Activated CD4-positive, alpha-beta T cell treated with anti-CD3 and anti-CD28 coated beads for 36 hours (primary cell): ENCODE results near the gene FUT6. TPM values are rescaled to one million over a fixed set of nuclear protein-coding genes. Genes with fewer than 3 reads are reported as not detected.
"Not testable (repeated sequence)": the region's sequence is repeated elsewhere in the genome, so short reads cannot be mapped to it uniquely, and the experiment has no call there.

Source experiments
- ATAC-seq: fragments of 200-7000 bp; cut with Tn5 transposase; one replicate; pipeline ENCODE4 v1.10.0; 2021; ENCODE audit warnings: mild to moderate bottlenecking, moderate library complexity
- CTCF ChIA-PET: fragments of 350-600 bp; sonication (Branson Sonifier 250); formaldehyde crosslinking; loops from one replicate; lab custom pipeline; 2021; ENCODE audit warnings: antibody characterized with exemption; lab: Charles Lee
- POLR2A ChIA-PET: fragments of 350-600 bp; sonication (Branson Sonifier 250); formaldehyde crosslinking; loops from one replicate; lab custom pipeline; 2021; ENCODE audit warnings: antibody characterized with exemption, inconsistent platforms; lab: Charles Lee
- DNase-seq: peaks from one replicate; pipeline ENCODE4 v3.0.0-alpha.2; 2020
- H3K27ac Mint-ChIP-seq: one replicate; pipeline ENCODE4 v1.8.0; 2021; ENCODE audit warnings: mixed read lengths
- H3K27me3 Mint-ChIP-seq: one replicate; pipeline ENCODE4 v1.8.0; 2021; ENCODE audit warnings: mixed read lengths
- H3K36me3 Mint-ChIP-seq: one replicate; pipeline ENCODE4 v1.8.0; 2021; ENCODE audit warnings: low read depth, mixed read lengths
- H3K4me1 Mint-ChIP-seq: one replicate; pipeline ENCODE4 v1.8.0; 2021; ENCODE audit warnings: mixed read lengths
- H3K4me3 Mint-ChIP-seq: one replicate; pipeline ENCODE4 v1.8.0; 2021; ENCODE audit warnings: mild to moderate bottlenecking, moderate library complexity, mixed read lengths
- H3K9me3 Mint-ChIP-seq: one replicate; pipeline ENCODE4 v1.8.0; 2021; ENCODE audit warnings: low read depth, mixed read lengths
- intact Hi-C, 2 experiments: fragments of 100-400 bp; cut with DNase I in 1 of 2; cut with micrococcal nuclease in 1 of 2; formaldehyde crosslinking; loops; one replicate each; pipeline versions ENCODE4 v1.14.2 to v1.15.1; 2022 to 2024; cut with DNase I, micrococcal nuclease
- total RNA-seq, 2 experiments: library from RNA; stranded (reverse); gene quantifications; one replicate each; pipeline ENCODE4 v1.2.3, GENCODE V29; 2021

The FUT6 gene
- total RNA-seq, 2 experiments from 2014 or later, result not detected

- no peak within 1 kb of the TSS for H3K4me3 Mint-ChIP-seq
- H3K9me3 Mint-ChIP-seq, result no peaks in the 10 kb centered on the region
- no peak for ATAC-seq
- no peak within 1 kb of the TSS for H3K27ac Mint-ChIP-seq
- no peak for DNase-seq
- ChIA-PET POLR2A (no interaction called here), CTCF (interaction anchor here (0.6 kb wide), 1 partner anchor 12 kb away, joined by 3 read pairs; no protein-coding TSS in a partner anchor)
- no peaks in the 10 kb centered on the region for H3K36me3 Mint-ChIP-seq
- H3K4me1 Mint-ChIP-seq, result no peaks in the 10 kb centered on the region
- no peaks in the 10 kb centered on the region for H3K27me3 Mint-ChIP-seq
- intact Hi-C loops, result no loop called here
Observed at GRCh38 chr19:5851302-5851701, 11.8 kb upstream of the FUT6 start, which contains the start of gene FUT3. Gene FUT3 (minus strand): TSS chr19:5851449.

- Mint-ChIP-seq H3K36me3 (no peaks in the 10 kb centered on the region), H3K4me1 (no peaks in the 10 kb centered on the region), H3K27ac (no peak overlapping the region), H3K4me3 (no peak overlapping the region), H3K27me3 (no peaks in the 10 kb centered on the region), H3K9me3 (no peaks in the 10 kb centered on the region)
- ATAC-seq, result no peak
- ChIA-PET CTCF (interaction anchor here (0.6 kb wide), 1 partner anchor 13 kb away, joined by 3 read pairs; no protein-coding TSS in a partner anchor), POLR2A (interaction anchor here (0.6 kb wide), 1 partner anchor 515 kb away, joined by 3 read pairs; no protein-coding TSS in a partner anchor)
- DNase-seq, result no peak
- intact Hi-C loops, result no loop called here
Observed at GRCh38 chr19:5850743-5851293, 11.3 kb upstream of the FUT6 start.

GRCh38 chr19:5850189-5850588 is 10.7 kb upstream of the FUT6 start:
- ChIA-PET CTCF (no interaction called here), POLR2A (interaction anchor here (0.6 kb wide), 1 partner anchor 516 kb away, joined by 3 read pairs; no protein-coding TSS in a partner anchor)
- ATAC-seq, result no peak
- intact Hi-C loops, result no loop called here
- no peak for DNase-seq
- Mint-ChIP-seq H3K27ac (no peak overlapping the region), H3K4me1 (no peaks in the 10 kb centered on the region), H3K4me3 (no peak overlapping the region), H3K36me3 (no peaks in the 10 kb centered on the region), H3K9me3 (no peaks in the 10 kb centered on the region), H3K27me3 (no peaks in the 10 kb centered on the region)

- DNase-seq, CTCF ChIA-PET, H3K9me3 Mint-ChIP-seq, H3K36me3 Mint-ChIP-seq, POLR2A ChIA-PET, intact Hi-C loops, ATAC-seq, H3K4me3 Mint-ChIP-seq, H3K27me3 Mint-ChIP-seq, H3K4me1 Mint-ChIP-seq, H3K27ac Mint-ChIP-seq: not testable (repeated sequence)
Observed at GRCh38 chr19:5848621-5849020, 9.1 kb upstream of the FUT6 start.

- H3K4me1 Mint-ChIP-seq, H3K4me3 Mint-ChIP-seq, intact Hi-C loops, POLR2A ChIA-PET, ATAC-seq, H3K27ac Mint-ChIP-seq, H3K27me3 Mint-ChIP-seq, H3K36me3 Mint-ChIP-seq, CTCF ChIA-PET, H3K9me3 Mint-ChIP-seq, DNase-seq: not testable (repeated sequence)
Observed at GRCh38 chr19:5847846-5848245, 8.3 kb upstream of the FUT6 start.

- no peak for ATAC-seq
- Mint-ChIP-seq H3K27me3 (no peaks in the 10 kb centered on the region), H3K27ac (no peak overlapping the region), H3K4me3 (no peak overlapping the region), H3K36me3 (no peaks in the 10 kb centered on the region), H3K4me1 (no peaks in the 10 kb centered on the region), H3K9me3 (no peaks in the 10 kb centered on the region)
- intact Hi-C loops, result no loop called here
- CTCF ChIA-PET, result interaction anchor here (0.5 to 0.8 kb wide), 2 partner anchors 41 to 51 kb away, joined by 3 read pairs; no protein-coding TSS in a partner anchor
- POLR2A ChIA-PET, result no interaction called here
- no peak for DNase-seq
Observed at GRCh38 chr19:5844456-5845433, 5.2 kb upstream of the FUT6 start.

GRCh38 chr19:5843295-5843927 is 3.9 kb upstream of the FUT6 start:
- ATAC-seq, result no peak
- CTCF ChIA-PET, result no interaction called here
- H3K36me3 Mint-ChIP-seq, result no peaks in the 10 kb centered on the region
- peaks cover 2% of the 10 kb centered on the region for H3K27me3 Mint-ChIP-seq
- H3K4me1 Mint-ChIP-seq, result no peaks in the 10 kb centered on the region
- intact Hi-C loops, result no loop called here
- H3K9me3 Mint-ChIP-seq, result no peaks in the 10 kb centered on the region
- DNase-seq, result no peak
- H3K27ac Mint-ChIP-seq, result no peak overlapping the region
- POLR2A ChIA-PET, result no interaction called here
- H3K4me3 Mint-ChIP-seq, result no peak overlapping the region

GRCh38 chr19:5841735-5842111 is 2.2 kb upstream of the FUT6 start:
- ATAC-seq, H3K27me3 Mint-ChIP-seq, H3K4me3 Mint-ChIP-seq, H3K4me1 Mint-ChIP-seq, CTCF ChIA-PET, H3K9me3 Mint-ChIP-seq, H3K36me3 Mint-ChIP-seq, POLR2A ChIA-PET, intact Hi-C loops, H3K27ac Mint-ChIP-seq, DNase-seq: not testable (repeated sequence)

GRCh38 chr19:5838353-5839064 is 993 bp downstream of the FUT6 start:
- Mint-ChIP-seq H3K9me3 (no peaks in the 10 kb centered on the region), H3K36me3 (no peaks in the 10 kb centered on the region), H3K4me1 (no peaks in the 10 kb centered on the region), H3K27ac (no peak overlapping the region), H3K27me3 (peaks cover 7% of the 10 kb centered on the region), H3K4me3 (no peak overlapping the region)
- no peak for DNase-seq
- POLR2A ChIA-PET, result no interaction called here
- CTCF ChIA-PET, result interaction anchor here (0.8 kb wide), 1 partner anchor 34 kb away, joined by 3 read pairs; no protein-coding TSS in a partner anchor
- ATAC-seq, result no peak
- intact Hi-C loops, result no loop called here

GRCh38 chr19:5837761-5838352 is 1.6 kb downstream of the FUT6 start:
- ATAC-seq, result no peak
- DNase-seq, result no peak
- Mint-ChIP-seq H3K27ac (no peak overlapping the region), H3K27me3 (peaks cover 7% of the 10 kb centered on the region), H3K9me3 (no peaks in the 10 kb centered on the region), H3K4me1 (no peaks in the 10 kb centered on the region), H3K4me3 (no peak overlapping the region), H3K36me3 (no peaks in the 10 kb centered on the region)
- POLR2A ChIA-PET, result no interaction called here
- intact Hi-C loops, result no loop called here
- CTCF ChIA-PET, result interaction anchor here (0.8 kb wide), 1 partner anchor 34 kb away, joined by 3 read pairs; no protein-coding TSS in a partner anchor
